HFF-Myc (cell line): ENCODE results near the gene LTBP1.
A peak's percentile ranks its signal among the peaks of the same experiment; 100 is the strongest.

Experiments used
- DNase-seq: peaks from one replicate; pipeline ENCODE4 v3.0.0-alpha.2; 2011; ENCODE audit warnings: low read depth; ENCODE audit errors: extremely low read depth
- H3K4me3 ChIP-seq: replicated peaks from 2 replicates; pipeline ENCODE4 v1.5.1; 2011; ENCODE audit warnings: low read depth, mild to moderate bottlenecking, control low read depth, low read length
- TF ChIP-seq, protein P1 (sequence below): IDR thresholded peaks from 2 replicates; pipeline ENCODE4 v1.5.1; 2012; ENCODE audit warnings: mild to moderate bottlenecking, low read depth, low read length, control low read depth; ENCODE audit errors: missing control alignments

The LTBP1 gene

DNA sequence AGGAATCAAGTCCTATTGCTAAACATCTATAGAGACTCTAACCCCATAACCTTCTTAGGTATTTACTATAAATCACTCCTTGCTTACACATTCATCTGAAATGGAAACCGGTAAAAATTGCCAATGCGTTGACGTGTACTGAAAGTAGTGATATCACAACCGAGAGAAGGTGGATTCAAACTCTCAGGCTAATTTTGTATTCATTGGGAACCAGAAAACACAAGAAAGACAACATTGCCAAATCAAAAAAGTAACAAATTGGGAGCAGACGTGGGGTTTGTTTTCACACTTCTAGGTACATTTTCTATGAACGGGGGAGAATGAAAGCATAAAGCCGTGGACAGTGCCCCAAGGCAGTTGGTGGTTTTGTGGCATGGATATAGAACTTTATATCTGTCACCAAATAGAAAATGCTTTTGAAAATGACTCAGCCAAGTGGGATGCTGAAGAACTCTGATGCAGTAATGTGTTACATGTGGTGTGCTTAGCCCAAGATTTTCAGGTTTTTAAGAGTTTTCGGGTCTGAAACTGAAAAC lies 374.6 kb downstream of the LTBP1 start:
- TF ChIP-seq, protein P1, sequence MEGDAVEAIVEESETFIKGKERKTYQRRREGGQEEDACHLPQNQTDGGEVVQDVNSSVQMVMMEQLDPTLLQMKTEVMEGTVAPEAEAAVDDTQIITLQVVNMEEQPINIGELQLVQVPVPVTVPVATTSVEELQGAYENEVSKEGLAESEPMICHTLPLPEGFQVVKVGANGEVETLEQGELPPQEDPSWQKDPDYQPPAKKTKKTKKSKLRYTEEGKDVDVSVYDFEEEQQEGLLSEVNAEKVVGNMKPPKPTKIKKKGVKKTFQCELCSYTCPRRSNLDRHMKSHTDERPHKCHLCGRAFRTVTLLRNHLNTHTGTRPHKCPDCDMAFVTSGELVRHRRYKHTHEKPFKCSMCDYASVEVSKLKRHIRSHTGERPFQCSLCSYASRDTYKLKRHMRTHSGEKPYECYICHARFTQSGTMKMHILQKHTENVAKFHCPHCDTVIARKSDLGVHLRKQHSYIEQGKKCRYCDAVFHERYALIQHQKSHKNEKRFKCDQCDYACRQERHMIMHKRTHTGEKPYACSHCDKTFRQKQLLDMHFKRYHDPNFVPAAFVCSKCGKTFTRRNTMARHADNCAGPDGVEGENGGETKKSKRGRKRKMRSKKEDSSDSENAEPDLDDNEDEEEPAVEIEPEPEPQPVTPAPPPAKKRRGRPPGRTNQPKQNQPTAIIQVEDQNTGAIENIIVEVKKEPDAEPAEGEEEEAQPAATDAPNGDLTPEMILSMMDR = no peak
- peak; percentile 59 for DNase-seq
- peak overlapping the region; percentile 19 for H3K4me3 ChIP-seq

- DNase-seq = no peak
- no peak overlapping the region for H3K4me3 ChIP-seq
These were observed 375.2 kb downstream of the LTBP1 start for GRCh38 chr2:33321876-33322483.

DNA sequence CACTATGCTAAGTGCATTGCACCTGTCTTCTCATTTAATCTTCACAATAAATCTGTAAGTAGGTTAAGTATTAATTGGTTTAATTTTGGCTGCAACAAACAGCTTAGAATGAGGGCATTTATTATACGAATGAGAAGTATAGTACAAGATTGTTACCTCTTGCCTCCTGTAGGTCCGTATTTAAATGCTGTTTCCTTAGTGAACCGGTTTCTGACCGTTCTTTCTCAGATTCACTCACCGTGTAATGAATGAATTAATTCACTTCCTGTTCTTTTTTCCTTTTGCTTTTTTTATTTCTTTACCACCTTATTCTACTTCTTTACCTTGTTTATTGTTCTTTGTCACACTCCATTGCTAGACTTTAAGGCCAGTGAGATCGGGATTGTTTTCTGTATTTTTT lies 375.9 kb downstream of the LTBP1 start:
- no peak overlapping the region for H3K4me3 ChIP-seq
- no peak for DNase-seq
- TF ChIP-seq, protein P1 = no peak

More at GRCh38 chr2:33321876-33322483, 375.2 kb downstream of the LTBP1 start:
- TF ChIP-seq, protein P1 = no peak

- no peak overlapping the region for H3K4me3 ChIP-seq
- no peak for DNase-seq
- TF ChIP-seq, protein P1 = no peak
These were observed 377.2 kb downstream of the LTBP1 start for GRCh38 chr2:33323957-33324356.

DNA sequence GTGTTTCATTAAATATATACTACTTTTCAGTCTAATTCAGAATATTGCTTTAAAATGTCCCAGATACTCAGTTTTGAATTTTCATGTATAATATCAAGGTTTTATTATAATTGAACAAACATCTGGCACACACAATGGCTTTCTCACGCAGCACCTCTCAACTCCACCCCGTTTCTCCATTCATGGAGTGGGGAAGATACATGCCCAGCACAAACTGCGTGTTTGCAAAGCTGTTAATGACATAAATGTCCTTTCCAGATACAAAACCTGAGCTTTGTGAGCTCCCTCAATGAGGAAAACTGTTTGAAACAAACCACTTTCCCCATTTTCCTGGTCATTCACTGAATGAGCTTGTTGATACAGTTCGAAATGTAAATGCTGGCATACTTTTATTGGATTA lies 379.3 kb downstream of the LTBP1 start:
- no peak overlapping the region for H3K4me3 ChIP-seq
- DNase-seq = no peak
- TF ChIP-seq, protein P1 = no peak

- no peak overlapping the region for H3K4me3 ChIP-seq
- no peak for DNase-seq
- TF ChIP-seq, protein P1 = no peak
These were observed 386.7 kb downstream of the LTBP1 start for GRCh38 chr2:33333433-33333832.

- no peak overlapping the region for H3K4me3 ChIP-seq
- no peak for DNase-seq
- TF ChIP-seq, protein P1 = no peak
These were observed 387.3 kb downstream of the LTBP1 start for GRCh38 chr2:33334083-33334482.
